ENCODE results near the gene SMAD7. TPM values are rescaled to one million over a fixed set of nuclear protein-coding genes. Genes with fewer than 3 reads are reported as not detected.

The SMAD7 gene
- total RNA-seq, 1 donor from 2014 or later = 34.1 TPM

GRCh38 chr18:48963586-48964470 is 13.1 kb upstream of the SMAD7 start:
- Histone ChIP-seq H3K27ac (peak overlapping the region; percentile 68), H3K27me3 (no peaks in the 10 kb centered on the region), H3K36me3 (no peaks in the 10 kb centered on the region), H3K4me3 (no peak overlapping the region), H3K9me3 (no peaks in the 10 kb centered on the region), H3K4me1 (peaks cover 5% of the 10 kb centered on the region)
- TF ChIP-seq POLR2AphosphoS5 (IDR thresholded peaks at IDR 0.05; ENCODE audit: insufficient read depth in 1 of 2, low read depth in 1 of 2) (no peak), CTCF (IDR thresholded peaks at IDR 0.05) (no peak), POLR2A (IDR thresholded peaks at IDR 0.05) (no peak)
- no peak for DNase-seq (ENCODE audit: extremely low spot score in 2 of 2)
- intact Hi-C loops (cut with DNase I) = no loop called here

- DNase-seq (ENCODE audit: extremely low spot score in 2 of 2) = no peak
- Histone ChIP-seq H3K36me3 (no peaks in the 10 kb centered on the region), H3K27ac (peak overlapping the region; percentile 68), H3K4me3 (no peak overlapping the region), H3K4me1 (peaks cover 7% of the 10 kb centered on the region), H3K9me3 (no peaks in the 10 kb centered on the region), H3K27me3 (no peaks in the 10 kb centered on the region)
- TF ChIP-seq CTCF (IDR thresholded peaks at IDR 0.05) (peak in 1 of 3 experiments; percentile 23), POLR2A (IDR thresholded peaks at IDR 0.05) (no peak), POLR2AphosphoS5 (IDR thresholded peaks at IDR 0.05; ENCODE audit: insufficient read depth in 1 of 2, low read depth in 1 of 2) (peak in 1 of 2 donors; percentile 41)
- intact Hi-C loops (cut with DNase I) = no loop called here
Measured at GRCh38 chr18:48962994-48963561, 12.3 kb upstream of the SMAD7 start.

- H3K9me3 ChIP-seq = no peaks in the 10 kb centered on the region
- no peaks in the 10 kb centered on the region for H3K27me3 ChIP-seq
- no peak for DNase-seq (ENCODE audit: extremely low spot score in 2 of 2)
- no peak overlapping the region for H3K4me3 ChIP-seq
- intact Hi-C loops (cut with DNase I) = no loop called here
- H3K36me3 ChIP-seq = no peaks in the 10 kb centered on the region
- peaks cover 13% of the 10 kb centered on the region for H3K4me1 ChIP-seq
- TF ChIP-seq POLR2A (IDR thresholded peaks at IDR 0.05) (no peak), CTCF (IDR thresholded peaks at IDR 0.05) (no peak), POLR2AphosphoS5 (IDR thresholded peaks at IDR 0.05; ENCODE audit: insufficient read depth in 1 of 2, low read depth in 1 of 2) (no peak)
- peak overlapping the region; percentile 64 for H3K27ac ChIP-seq
Measured at GRCh38 chr18:48962252-48962993, 11.7 kb upstream of the SMAD7 start.

- H3K27ac ChIP-seq = peak overlapping the region; percentile 64
Measured at GRCh38 chr18:48961547-48961946, 10.8 kb upstream of the SMAD7 start.

More at GRCh38 chr18:48961547-48961946, 10.8 kb upstream of the SMAD7 start:
- Histone ChIP-seq H3K36me3 (no peaks in the 10 kb centered on the region), H3K27me3 (no peaks in the 10 kb centered on the region), H3K9me3 (no peaks in the 10 kb centered on the region), H3K4me1 (peaks cover 22% of the 10 kb centered on the region), H3K4me3 (no peak overlapping the region)
- DNase-seq (ENCODE audit: extremely low spot score in 2 of 2) = no peak
- intact Hi-C loops (cut with DNase I) = no loop called here
- TF ChIP-seq POLR2AphosphoS5 (IDR thresholded peaks at IDR 0.05; ENCODE audit: insufficient read depth in 1 of 2, low read depth in 1 of 2) (peak in 1 of 2 donors; percentile 27), CTCF (IDR thresholded peaks at IDR 0.05) (no peak)

Data from vagina (tissue), 2 donors.